IMR-90 (cell line): Measurements from ENCODE around the gene FOXM1. TPM values are rescaled to one million over a fixed set of nuclear protein-coding genes. Genes with fewer than 3 reads are reported as not detected.

Experiments used
- ATAC-seq: fragments of 200-7000 bp; cut with Tn5 transposase; 2 replicates; pipeline ENCODE4 v1.9.1; 2020; ENCODE audit warnings: low read depth, mild to moderate bottlenecking, moderate library complexity
- BruUV-seq: library from RNA; stranded (reverse); fragments of 400-500 nt; replicated peaks from 2 replicates; lab custom pipeline; 2021; lab: Mats Ljungman, UMichigan
- CTCF ChIA-PET: fragments of 300-600 bp; formaldehyde crosslinking; extraction: SDS; loops from one replicate; lab custom pipeline; 2021; ENCODE audit warnings: antibody characterized with exemption; lab: Yijun Ruan, JAX
- POLR2A ChIA-PET: fragments of 300-600 bp; sonication (Branson Sonifier 250); formaldehyde crosslinking; loops from one replicate; lab custom pipeline; 2022; ENCODE audit warnings: antibody characterized with exemption; ENCODE audit not compliant: unreplicated experiment; lab: Charles Lee
- DNase-seq: peaks from one replicate; pipeline ENCODE4 v3.0.0; 2013
- H2AFZ ChIP-seq: replicated peaks from 2 replicates; pipeline ENCODE3; 2013; ENCODE audit warnings: low read length, mild to moderate bottlenecking; ENCODE audit not compliant: poor library complexity
- H2AK5ac ChIP-seq: 2 replicates; pipeline ENCODE4 v1.6.1; 2013; ENCODE audit warnings: low read depth, low read length, inconsistent platforms
- H2AK9ac ChIP-seq: replicated peaks from 2 replicates; pipeline ENCODE3; 2013; ENCODE audit warnings: mild to moderate bottlenecking, low read depth, low read length, moderate library complexity; ENCODE audit not compliant: poor library complexity
- H2BK120ac ChIP-seq: 2 replicates; pipeline ENCODE4 v1.6.1; 2013; ENCODE audit warnings: low read depth, low read length, inconsistent platforms
- H2BK15ac ChIP-seq: 3 replicates; pipeline ENCODE4 v1.6.1; 2013; ENCODE audit warnings: low read depth, low read length, inconsistent platforms
- H2BK20ac ChIP-seq: 2 replicates; pipeline ENCODE4 v1.6.1; 2013; ENCODE audit warnings: low read depth, mild to moderate bottlenecking, inconsistent platforms, low read length, moderate library complexity
- H2BK5ac ChIP-seq: 2 replicates; pipeline ENCODE4 v1.6.1; 2013; ENCODE audit warnings: mild to moderate bottlenecking, low read depth, low read length, inconsistent platforms; ENCODE audit not compliant: poor library complexity, severe bottlenecking
- H3K14ac ChIP-seq: replicated peaks from 2 replicates; pipeline ENCODE4 v1.6.1; 2013; ENCODE audit warnings: low read depth, low read length, inconsistent platforms
- H3K18ac ChIP-seq: 2 replicates; pipeline ENCODE4 v1.6.1; 2013; ENCODE audit warnings: low read depth, low read length, control low read depth
- H3K23ac ChIP-seq: 2 replicates; pipeline ENCODE4 v1.6.1; 2013; ENCODE audit warnings: low read depth, low read length, inconsistent platforms
- H3K27ac ChIP-seq: 2 replicates; pipeline ENCODE4 v1.5.1; 2013; ENCODE audit warnings: mild to moderate bottlenecking, control low read depth, low read length; ENCODE audit not compliant: insufficient read depth
- H3K27me3 ChIP-seq: 2 replicates; pipeline ENCODE4 v1.6.1; 2013; ENCODE audit warnings: low read length; ENCODE audit not compliant: control insufficient read depth, insufficient read depth
- H3K36me3 ChIP-seq: 2 replicates; pipeline ENCODE4 v1.6.1; 2013; ENCODE audit warnings: low read length, mixed read lengths; ENCODE audit not compliant: control insufficient read depth, insufficient read depth
- H3K4ac ChIP-seq: 2 replicates; pipeline ENCODE4 v1.6.1; 2013; ENCODE audit warnings: low read depth, low read length, inconsistent platforms
- H3K4me1 ChIP-seq: 2 replicates; pipeline ENCODE4 v1.6.1; 2013; ENCODE audit warnings: low read length, mixed read lengths; ENCODE audit not compliant: control insufficient read depth, insufficient read depth
- H3K4me2 ChIP-seq: 2 replicates; pipeline ENCODE4 v1.6.1; 2013; ENCODE audit warnings: low read depth, mild to moderate bottlenecking, control low read depth, low read length, moderate library complexity
- H3K4me3 ChIP-seq: 2 replicates; pipeline ENCODE4 v1.5.1; 2013; ENCODE audit warnings: low read depth, mild to moderate bottlenecking, control low read depth, low read length, moderate library complexity; ENCODE audit not compliant: insufficient read depth
- H3K56ac ChIP-seq: 2 replicates; pipeline ENCODE4 v1.6.1; 2013; ENCODE audit warnings: low read length, inconsistent platforms; ENCODE audit not compliant: insufficient read depth; ENCODE audit errors: extremely low read depth
- H3K79me1 ChIP-seq, 2 experiments: 2 replicates each; pipeline ENCODE4 v1.6.1; 2013; ENCODE audit warnings: low read length in 2 of 2, inconsistent platforms in 1 of 2, low read depth in 1 of 2
- H3K9ac ChIP-seq: 2 replicates; pipeline ENCODE4 v1.6.1; 2013; ENCODE audit warnings: low read depth, low read length, control low read depth
- H3K9me1 ChIP-seq: 2 replicates; pipeline ENCODE4 v1.6.1; 2013; ENCODE audit warnings: low read length, inconsistent platforms; ENCODE audit not compliant: insufficient read depth
- H3K9me3 ChIP-seq: 2 replicates; pipeline ENCODE4 v1.6.1; 2013; ENCODE audit warnings: low read length; ENCODE audit not compliant: control insufficient read depth, insufficient read depth
- H4K20me1 ChIP-seq: 2 replicates; pipeline ENCODE4 v1.6.1; 2013; ENCODE audit warnings: low read length, inconsistent platforms; ENCODE audit not compliant: insufficient read depth
- H4K5ac ChIP-seq: 2 replicates; pipeline ENCODE4 v1.6.1; 2013; ENCODE audit warnings: mild to moderate bottlenecking, low read depth, low read length, control low read depth
- H4K8ac ChIP-seq, 2 experiments: 2 replicates each; pipeline ENCODE4 v1.6.1; 2013; ENCODE audit warnings: low read depth in 2 of 2, low read length in 2 of 2, control low read depth in 1 of 2, inconsistent platforms in 1 of 2
- H4K91ac ChIP-seq: 2 replicates; pipeline ENCODE4 v1.6.1; 2013; ENCODE audit warnings: low read depth, low read length, inconsistent platforms; ENCODE audit not compliant: insufficient read depth
- BHLHE40 ChIP-seq: fragments of 150-350 bp; IDR thresholded peaks from 2 replicates; pipeline ENCODE4 v1.6.1; 2016; ENCODE audit warnings: mild to moderate bottlenecking, low read depth, low read length
- CEBPB ChIP-seq: IDR thresholded peaks from 2 replicates; pipeline ENCODE4 v1.6.1; 2012; ENCODE audit warnings: low read depth, low read length, improper control_type of control experiment
- FOS ChIP-seq: fragments of 150-350 bp; IDR thresholded peaks from 2 replicates; pipeline ENCODE4 v1.6.1; 2016; ENCODE audit warnings: low read depth, low read length
- MAFK ChIP-seq: IDR thresholded peaks from 2 replicates; pipeline ENCODE4 v1.6.1; 2012; ENCODE audit warnings: low read depth, low read length, improper control_type of control experiment
- RFX5 ChIP-seq: IDR thresholded peaks from 2 replicates; pipeline ENCODE4 v1.8.0; 2012; ENCODE audit warnings: low read depth, mild to moderate bottlenecking, low read length, moderate library complexity
- SMC3 ChIP-seq: fragments of 150-350 bp; IDR thresholded peaks from 2 replicates; pipeline ENCODE4 v1.6.1; 2016; ENCODE audit warnings: low read depth, mild to moderate bottlenecking, antibody characterized with exemption, low read length, moderate library complexity
- WGBS, 2 experiments: methylation state at CpG; one replicate each; pipeline versions ENCODE4 v1.1.5 to v1.1.7; 2013; ENCODE audit warnings: missing lambda C conversion rate in 2 of 2; ENCODE audit not compliant: insufficient read length in 1 of 2; ENCODE audit errors: extremely low coverage in 2 of 2; 5-methylcytosine and 5-hydroxymethylcytosine counted together
- dilution Hi-C: fragments of 300-500 bp; cut with HindIII; formaldehyde crosslinking; loops from one replicate; pipeline ENCODE4 v1.14.3; 2018; ENCODE audit warnings: low sequenced_read_pairs; ENCODE audit not compliant: unreplicated experiment
- in situ Hi-C: fragments of 300-500 bp; cut with MboI; formaldehyde crosslinking; loops from 3 replicates; pipeline ENCODE4 v1.14.3; 2019; ENCODE audit warnings: low sequenced_read_pairs, inconsistent platforms, mixed read lengths
- intact Hi-C: fragments of 100-400 bp; cut with micrococcal nuclease; formaldehyde crosslinking; loops from 2 replicates; pipeline ENCODE4 v1.10.0; 2022
- polyA plus RNA-seq, 3 experiments: library from polyadenylated mRNA; depleted of rRNA; stranded (reverse); fragments of >200 nt; gene quantifications; 2 replicates each; pipeline ENCODE4 v1.2.3, GENCODE V29; 2012; ENCODE audit warnings: low replicate concordance in 1 of 3
- total RNA-seq: library from RNA; depleted of rRNA; stranded (reverse); fragments of >200 nt; gene quantifications from 2 replicates; pipeline ENCODE4 v1.2.3, GENCODE V29; 2012

FOXM1 gene
- total and polyA plus RNA-seq, 2 of the 4 experiments (the other 2 are of a cell fraction): 14.9 to 29.3 TPM

- intact Hi-C loops: no loop called here
These were observed 1.2 kb upstream of the FOXM1 start for GRCh38 chr12:2877953-2878732.

More at GRCh38 chr12:2877953-2878732, 1.2 kb upstream of the FOXM1 start:
- H2AK9ac ChIP-seq: peak overlapping the region; percentile 93
- H2AK5ac ChIP-seq: peak overlapping the region; percentile 57; the same call in 1 of the 2 replicates
- peak overlapping the region; percentile 80 for H4K91ac ChIP-seq
- no peaks in the 10 kb centered on the region for H3K36me3 ChIP-seq
- peak overlapping the region; percentile 23; the same call in 1 of the 3 replicates for H2BK15ac ChIP-seq
- H2BK20ac ChIP-seq: peak overlapping the region; percentile 11; the same call in 1 of the 2 replicates
- H3K9me1 ChIP-seq: peaks cover 9% of the 10 kb centered on the region
- BruUV-seq: no TSS peak
- WGBS, 2 experiments: 27% methylated on average over 4 of the region's 16 CpGs; no CpG with 5 or more reads in 1 of the 2 experiments
- ChIA-PET POLR2A (interaction anchor here (0.5 to 1.0 kb wide), 3 partner anchors 9 to 13 kb away, joined by 3 read pairs; partner anchors contain the start of gene TULP3), CTCF (interaction anchor here (0.9 kb wide), 1 partner anchor 33 kb away, joined by 4 read pairs; no protein-coding TSS in a partner anchor)
- H4K5ac ChIP-seq: peak overlapping the region; percentile 28; the same call in 1 of the 2 replicates
- H3K56ac ChIP-seq: peak overlapping the region; percentile 5; the same call in 1 of the 2 replicates
- peak overlapping the region; percentile 90 for H3K23ac ChIP-seq
- H3K4me3 ChIP-seq: peak overlapping the region; percentile 82
- peak overlapping the region; percentile 86 for H3K27ac ChIP-seq
- in situ Hi-C loops (no loop called here), dilution Hi-C loops (no loop called here)
- peaks cover 41 to 63% of the 10 kb centered on the region in 2 experiments for H3K79me1 ChIP-seq
- peak overlapping the region; percentile 79 for H3K4me2 ChIP-seq
- 0 out of 2 replicates have a peak overlapping the region, but pooled peaks have one; percentile 35 for H2BK120ac ChIP-seq
- H3K9ac ChIP-seq: peak overlapping the region; percentile 89
- peak overlapping the region; percentile 45 to 90; a peak in 3 of 4 replicates for H4K8ac ChIP-seq
- no peak for ATAC-seq
- H3K14ac ChIP-seq: peak overlapping the region; percentile 76
- H3K4me1 ChIP-seq: peaks cover 6% of the 10 kb centered on the region
- H3K27me3 ChIP-seq: no peaks in the 10 kb centered on the region
- peak overlapping the region; percentile 25; the same call in 1 of the 2 replicates for H3K18ac ChIP-seq
- DNase-seq: peak; percentile 53
- no peaks in the 10 kb centered on the region for H3K9me3 ChIP-seq
- peak overlapping the region; percentile 94 for H2AFZ ChIP-seq
- no peaks in the 10 kb centered on the region; the same call in 1 of the 2 replicates for H4K20me1 ChIP-seq
- peak overlapping the region; percentile 81 for H2BK5ac ChIP-seq
- peak; percentile 93 for TF ChIP-seq CEBPB
- TF ChIP-seq SMC3: no peak
- TF ChIP-seq RFX5: no peak
- no peak for TF ChIP-seq MAFK
- 0 out of 2 replicates have a peak, but pooled peaks have one; percentile 7 for TF ChIP-seq FOS
- no peak for TF ChIP-seq BHLHE40
- peak overlapping the region; percentile 91 for H3K4ac ChIP-seq
